ENCODE results near the gene KIAA0232. TPM values are rescaled to one million over a fixed set of nuclear protein-coding genes. Genes with fewer than 3 reads are reported as not detected.

KIAA0232 gene
- total RNA-seq, 4 donors from 2014 or later: 34.6 to 54.0 (median 47.8) TPM

DNA sequence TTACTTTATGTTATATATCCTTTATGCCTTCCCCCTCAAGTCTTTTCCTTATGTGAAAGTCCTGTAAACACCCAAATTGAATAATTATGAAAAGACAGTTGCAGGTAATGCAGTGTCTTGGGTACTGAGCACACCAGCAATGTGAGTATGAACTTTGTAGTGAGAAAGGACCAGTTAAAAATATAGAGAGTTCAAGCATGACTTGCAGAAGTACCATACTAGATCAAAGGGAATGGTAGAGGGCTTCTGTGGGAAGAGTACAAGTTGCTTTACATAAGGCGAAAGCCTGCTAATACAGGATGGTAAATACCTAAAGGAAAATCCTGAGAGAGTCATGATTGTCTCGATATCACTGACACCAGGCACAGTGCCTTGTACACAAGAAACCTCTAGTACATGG lies 25.7 kb downstream of the KIAA0232 start:
- H3K27me3 ChIP-seq: no peaks in the 10 kb centered on the region
- intact Hi-C loops (cut with DNase I): no loop called here
- no peak overlapping the region for H3K4me3 ChIP-seq
- no peaks in the 10 kb centered on the region for H3K36me3 ChIP-seq
- WGBS: 93% methylated on average over 2 of the region's 2 CpGs
- peak overlapping the region; percentile 20 to 54 (median 31) for H3K27ac ChIP-seq (replicated peaks in 1 of 4)
- DNase-seq (ENCODE audit: extremely low spot score): no peak
- H3K4me1 ChIP-seq: peaks cover 49 to 67% (median 56%) of the 10 kb centered on the region in 4 donors
- H3K9me3 ChIP-seq: no peaks in the 10 kb centered on the region
- no peak for TF ChIP-seq POLR2AphosphoS5 (IDR thresholded peaks at IDR 0.05)
- no peak for TF ChIP-seq POLR2A (IDR thresholded peaks at IDR 0.05; ENCODE audit: low read depth)
- TF ChIP-seq, protein P1, sequence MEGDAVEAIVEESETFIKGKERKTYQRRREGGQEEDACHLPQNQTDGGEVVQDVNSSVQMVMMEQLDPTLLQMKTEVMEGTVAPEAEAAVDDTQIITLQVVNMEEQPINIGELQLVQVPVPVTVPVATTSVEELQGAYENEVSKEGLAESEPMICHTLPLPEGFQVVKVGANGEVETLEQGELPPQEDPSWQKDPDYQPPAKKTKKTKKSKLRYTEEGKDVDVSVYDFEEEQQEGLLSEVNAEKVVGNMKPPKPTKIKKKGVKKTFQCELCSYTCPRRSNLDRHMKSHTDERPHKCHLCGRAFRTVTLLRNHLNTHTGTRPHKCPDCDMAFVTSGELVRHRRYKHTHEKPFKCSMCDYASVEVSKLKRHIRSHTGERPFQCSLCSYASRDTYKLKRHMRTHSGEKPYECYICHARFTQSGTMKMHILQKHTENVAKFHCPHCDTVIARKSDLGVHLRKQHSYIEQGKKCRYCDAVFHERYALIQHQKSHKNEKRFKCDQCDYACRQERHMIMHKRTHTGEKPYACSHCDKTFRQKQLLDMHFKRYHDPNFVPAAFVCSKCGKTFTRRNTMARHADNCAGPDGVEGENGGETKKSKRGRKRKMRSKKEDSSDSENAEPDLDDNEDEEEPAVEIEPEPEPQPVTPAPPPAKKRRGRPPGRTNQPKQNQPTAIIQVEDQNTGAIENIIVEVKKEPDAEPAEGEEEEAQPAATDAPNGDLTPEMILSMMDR (IDR thresholded peaks at IDR 0.05): no peak

- Histone ChIP-seq H3K4me3 (no peak overlapping the region), H3K4me1 (peaks cover 38 to 65% (median 56%) of the 10 kb centered on the region in 4 donors), H3K36me3 (no peaks in the 10 kb centered on the region), H3K9me3 (no peaks in the 10 kb centered on the region), H3K27ac (replicated peaks in 1 of 4) (no peak overlapping the region), H3K27me3 (no peaks in the 10 kb centered on the region)
- intact Hi-C loops (cut with DNase I): no loop called here
- TF ChIP-seq, protein P1 (IDR thresholded peaks at IDR 0.05): no peak
- no peak for TF ChIP-seq POLR2AphosphoS5 (IDR thresholded peaks at IDR 0.05)
- no peak for TF ChIP-seq EP300 (IDR thresholded peaks at IDR 0.05)
- no peak for TF ChIP-seq POLR2A (IDR thresholded peaks at IDR 0.05; ENCODE audit: low read depth)
- WGBS: 94% methylated on average over 6 of the region's 6 CpGs
- DNase-seq (ENCODE audit: extremely low spot score): no peak
Measured at GRCh38 chr4:6811165-6811564, 28.6 kb downstream of the KIAA0232 start.

DNA sequence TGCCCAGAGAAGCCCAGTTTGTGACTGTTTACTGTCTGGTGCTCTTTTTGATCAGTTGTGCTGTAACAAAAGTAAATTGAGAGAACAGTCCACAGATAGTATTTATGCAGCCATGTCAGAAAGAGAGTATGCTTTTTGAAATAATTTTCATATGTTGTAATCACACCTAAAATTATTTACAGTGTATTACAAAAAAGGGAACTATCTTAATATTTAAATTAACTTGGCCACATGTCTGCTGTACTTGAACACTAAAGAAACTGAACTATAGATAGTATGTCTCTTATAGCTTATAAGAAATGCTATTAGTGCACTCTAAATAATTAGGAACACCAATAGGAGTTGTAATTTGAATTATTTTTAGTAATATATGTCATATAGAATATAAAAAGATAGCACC lies 30.2 kb downstream of the KIAA0232 start:
- Histone ChIP-seq H3K27ac (replicated peaks in 1 of 4) (no peak overlapping the region), H3K36me3 (no peaks in the 10 kb centered on the region), H3K4me3 (no peak overlapping the region), H3K27me3 (no peaks in the 10 kb centered on the region), H3K4me1 (peaks cover 23 to 49% (median 40%) of the 10 kb centered on the region in 4 donors), H3K9me3 (no peaks in the 10 kb centered on the region)
- no peak for DNase-seq (ENCODE audit: extremely low spot score)
- TF ChIP-seq POLR2A (IDR thresholded peaks at IDR 0.05; ENCODE audit: low read depth) (no peak), POLR2AphosphoS5 (IDR thresholded peaks at IDR 0.05) (no peak), EP300 (IDR thresholded peaks at IDR 0.05) (no peak)
- TF ChIP-seq, protein P1 (IDR thresholded peaks at IDR 0.05): no peak
- intact Hi-C loops (cut with DNase I): no loop called here

GRCh38 chr4:6813725-6814124 lies 31.2 kb downstream of the KIAA0232 start:
- intact Hi-C loops (cut with DNase I): no loop called here

More at GRCh38 chr4:6813725-6814124, 31.2 kb downstream of the KIAA0232 start:
- no peak overlapping the region for H3K27ac ChIP-seq (replicated peaks in 1 of 4)
- H3K4me1 ChIP-seq: peaks cover 14 to 39% (median 30%) of the 10 kb centered on the region in 4 donors
- 82% methylated on average over 3 of the region's 3 CpGs for WGBS
- no peaks in the 10 kb centered on the region for H3K27me3 ChIP-seq
- no peak for DNase-seq (ENCODE audit: extremely low spot score)
- H3K36me3 ChIP-seq: no peaks in the 10 kb centered on the region
- H3K9me3 ChIP-seq: peaks cover 0 to 1% (median 0%) of the 10 kb centered on the region in 4 donors
- TF ChIP-seq EP300 (IDR thresholded peaks at IDR 0.05): no peak
- no peak for TF ChIP-seq POLR2AphosphoS5 (IDR thresholded peaks at IDR 0.05)
- no peak for TF ChIP-seq POLR2A (IDR thresholded peaks at IDR 0.05; ENCODE audit: low read depth)
- TF ChIP-seq, protein P1 (IDR thresholded peaks at IDR 0.05): no peak
- H3K4me3 ChIP-seq: no peak overlapping the region

Data from esophagus muscularis mucosa (tissue), 4 donors.